ENCODE results near the gene PRKCG. TPM values are rescaled to one million over a fixed set of nuclear protein-coding genes. Genes with fewer than 3 reads are reported as not detected.

PRKCG gene
- total RNA-seq, 2 experiments from 2014 or later = not detected

GRCh38 chr19:53896682-53897081 is 14.7 kb downstream of the PRKCG start:
- ChIA-PET CTCF (ENCODE audit: unreplicated experiment) (no interaction called here), POLR2A (no interaction called here)
- Histone ChIP-seq H3K27ac (ENCODE audit: low read depth, low read length, poor library complexity, severe bottlenecking) (no peak overlapping the region), H4K20me1 (ENCODE audit: insufficient read depth, low read length) (no peaks in the 10 kb centered on the region), H3K4me1 (ENCODE audit: insufficient read depth, low read length, poor library complexity, severe bottlenecking) (no peaks in the 10 kb centered on the region), H3K79me2 (ENCODE audit: insufficient read depth, low read depth, low read length) (no peaks in the 10 kb centered on the region), H3K9me3 (ENCODE audit: low read length) (no peaks in the 10 kb centered on the region), H3K4me3 (ENCODE audit: low read depth, low read length, poor library complexity, severe bottlenecking) (no peak overlapping the region), H2AFZ (ENCODE audit: low read length) (no peak overlapping the region), H3K9me2 (ENCODE audit: insufficient read depth, low read length) (no peaks in the 10 kb centered on the region), H3K36me3 (ENCODE audit: insufficient read depth, low read length) (no peaks in the 10 kb centered on the region), H3K4me2 (ENCODE audit: low read length) (no peak overlapping the region)
- BruUV-seq (replicated peaks) = no TSS peak
- DNase-seq (ENCODE audit: low spot score) = no peak
- intact Hi-C loops (cut with micrococcal nuclease; ENCODE audit: unreplicated experiment) = no loop called here
- TF ChIP-seq CTCF (conservative IDR thresholded peaks at IDR 0.05; ENCODE audit: low read length) = no peak
- TF ChIP-seq EZH2phosphoT487 (IDR thresholded peaks at IDR 0.05; ENCODE audit: borderline replicate concordance, low read depth, low read length) = no peak

- TF ChIP-seq EZH2phosphoT487 (IDR thresholded peaks at IDR 0.05; ENCODE audit: borderline replicate concordance, low read depth, low read length) (no peak), CTCF (conservative IDR thresholded peaks at IDR 0.05; ENCODE audit: low read length) (no peak)
- H3K9me3 ChIP-seq (ENCODE audit: low read length) = no peaks in the 10 kb centered on the region
- no peaks in the 10 kb centered on the region for H4K20me1 ChIP-seq (ENCODE audit: insufficient read depth, low read length)
- intact Hi-C loops (cut with micrococcal nuclease; ENCODE audit: unreplicated experiment) = no loop called here
- no peak overlapping the region for H2AFZ ChIP-seq (ENCODE audit: low read length)
- no peak overlapping the region for H3K27ac ChIP-seq (ENCODE audit: low read depth, low read length, poor library complexity, severe bottlenecking)
- H3K4me2 ChIP-seq (ENCODE audit: low read length) = no peak overlapping the region
- no peaks in the 10 kb centered on the region for H3K9me2 ChIP-seq (ENCODE audit: insufficient read depth, low read length)
- ChIA-PET POLR2A (no interaction called here), CTCF (ENCODE audit: unreplicated experiment) (no interaction called here)
- H3K4me1 ChIP-seq (ENCODE audit: insufficient read depth, low read length, poor library complexity, severe bottlenecking) = no peaks in the 10 kb centered on the region
- no peak for DNase-seq (ENCODE audit: low spot score)
- no TSS peak for BruUV-seq (replicated peaks)
- no peak overlapping the region for H3K4me3 ChIP-seq (ENCODE audit: low read depth, low read length, poor library complexity, severe bottlenecking)
- H3K79me2 ChIP-seq (ENCODE audit: insufficient read depth, low read depth, low read length) = no peaks in the 10 kb centered on the region
- H3K36me3 ChIP-seq (ENCODE audit: insufficient read depth, low read length) = no peaks in the 10 kb centered on the region
These were observed 15.5 kb downstream of the PRKCG start for GRCh38 chr19:53897459-53897858.

GRCh38 chr19:53898166-53898565 is 16.2 kb downstream of the PRKCG start:
- POLR2A ChIA-PET = no interaction called here
- CTCF ChIA-PET (ENCODE audit: unreplicated experiment) = no interaction called here
- no peaks in the 10 kb centered on the region for H3K36me3 ChIP-seq (ENCODE audit: insufficient read depth, low read length)
- H3K4me1 ChIP-seq (ENCODE audit: insufficient read depth, low read length, poor library complexity, severe bottlenecking) = no peaks in the 10 kb centered on the region
- no TSS peak for BruUV-seq (replicated peaks)
- intact Hi-C loops (cut with micrococcal nuclease; ENCODE audit: unreplicated experiment) = no loop called here
- DNase-seq (ENCODE audit: low spot score) = no peak
- H3K27ac ChIP-seq (ENCODE audit: low read depth, low read length, poor library complexity, severe bottlenecking) = no peak overlapping the region
- H4K20me1 ChIP-seq (ENCODE audit: insufficient read depth, low read length) = no peaks in the 10 kb centered on the region
- no peak overlapping the region for H3K4me3 ChIP-seq (ENCODE audit: low read depth, low read length, poor library complexity, severe bottlenecking)
- no peaks in the 10 kb centered on the region for H3K79me2 ChIP-seq (ENCODE audit: insufficient read depth, low read depth, low read length)
- no peak for TF ChIP-seq CTCF (conservative IDR thresholded peaks at IDR 0.05; ENCODE audit: low read length)
- TF ChIP-seq EZH2phosphoT487 (IDR thresholded peaks at IDR 0.05; ENCODE audit: borderline replicate concordance, low read depth, low read length) = no peak
- H3K9me2 ChIP-seq (ENCODE audit: insufficient read depth, low read length) = no peaks in the 10 kb centered on the region
- no peak overlapping the region for H2AFZ ChIP-seq (ENCODE audit: low read length)
- no peak overlapping the region for H3K4me2 ChIP-seq (ENCODE audit: low read length)
- H3K9me3 ChIP-seq (ENCODE audit: low read length) = no peaks in the 10 kb centered on the region
